ENCODE measurements around the gene COX10.

DNA sequence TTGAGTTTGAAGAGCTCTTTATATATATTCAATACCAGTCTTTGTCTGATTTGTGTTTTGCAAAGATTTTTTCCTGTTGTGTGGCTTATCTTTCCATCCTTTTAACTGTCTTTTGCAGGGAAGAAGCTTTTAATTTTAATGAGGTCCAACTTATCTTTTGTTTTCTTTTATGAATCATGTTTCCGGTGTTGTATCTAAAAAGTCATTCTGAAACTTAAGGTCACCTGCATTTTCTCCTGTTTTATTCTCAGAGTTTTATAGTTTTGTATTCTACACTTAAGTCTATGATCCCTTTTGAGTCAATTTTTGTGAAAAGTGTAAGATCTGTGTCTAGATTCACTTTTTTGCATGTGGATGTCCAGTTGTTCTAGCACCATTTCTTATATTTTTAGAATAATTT, 24.6 kb upstream of the COX10 start:
- TF ChIP-seq CTCF (IDR thresholded peaks at IDR 0.05; ENCODE audit: low read depth, low read length), result no peak
- TF ChIP-seq EZH2phosphoT487 (IDR thresholded peaks at IDR 0.05; ENCODE audit: low read depth), result no peak

Data from OCI-LY3 (cell line).